GM12801 (cell line): Measurements from ENCODE around the gene C2CD3.

Experiments used
- TF ChIP-seq, protein P1 (sequence below): IDR thresholded peaks from one replicate; pipeline ENCODE4 v1.5.1; 2011; ENCODE audit warnings: control low read depth; ENCODE audit not compliant: insufficient read length; ENCODE audit errors: extremely low read depth

C2CD3 gene

GRCh38 chr11:74009675-74010305, 161.0 kb downstream of the C2CD3 start:
- TF ChIP-seq, protein P1, sequence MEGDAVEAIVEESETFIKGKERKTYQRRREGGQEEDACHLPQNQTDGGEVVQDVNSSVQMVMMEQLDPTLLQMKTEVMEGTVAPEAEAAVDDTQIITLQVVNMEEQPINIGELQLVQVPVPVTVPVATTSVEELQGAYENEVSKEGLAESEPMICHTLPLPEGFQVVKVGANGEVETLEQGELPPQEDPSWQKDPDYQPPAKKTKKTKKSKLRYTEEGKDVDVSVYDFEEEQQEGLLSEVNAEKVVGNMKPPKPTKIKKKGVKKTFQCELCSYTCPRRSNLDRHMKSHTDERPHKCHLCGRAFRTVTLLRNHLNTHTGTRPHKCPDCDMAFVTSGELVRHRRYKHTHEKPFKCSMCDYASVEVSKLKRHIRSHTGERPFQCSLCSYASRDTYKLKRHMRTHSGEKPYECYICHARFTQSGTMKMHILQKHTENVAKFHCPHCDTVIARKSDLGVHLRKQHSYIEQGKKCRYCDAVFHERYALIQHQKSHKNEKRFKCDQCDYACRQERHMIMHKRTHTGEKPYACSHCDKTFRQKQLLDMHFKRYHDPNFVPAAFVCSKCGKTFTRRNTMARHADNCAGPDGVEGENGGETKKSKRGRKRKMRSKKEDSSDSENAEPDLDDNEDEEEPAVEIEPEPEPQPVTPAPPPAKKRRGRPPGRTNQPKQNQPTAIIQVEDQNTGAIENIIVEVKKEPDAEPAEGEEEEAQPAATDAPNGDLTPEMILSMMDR = no peak

DNA sequence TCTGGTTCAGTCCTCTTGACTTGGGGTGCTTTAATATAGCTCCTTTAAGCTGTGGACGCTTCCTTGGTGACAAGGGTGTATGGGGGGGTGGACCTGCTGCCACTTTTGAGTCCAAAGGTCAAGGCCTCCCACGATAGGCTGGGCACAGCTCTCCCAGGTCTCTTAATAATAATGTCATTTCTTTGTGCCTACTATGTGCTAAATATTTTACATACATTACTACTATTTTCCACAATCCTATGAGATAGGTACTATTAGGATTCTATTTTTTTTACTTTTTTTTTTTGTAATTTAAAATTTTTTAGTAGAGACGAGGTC, 161.6 kb downstream of the C2CD3 start:
- TF ChIP-seq, protein P1 = no peak

DNA sequence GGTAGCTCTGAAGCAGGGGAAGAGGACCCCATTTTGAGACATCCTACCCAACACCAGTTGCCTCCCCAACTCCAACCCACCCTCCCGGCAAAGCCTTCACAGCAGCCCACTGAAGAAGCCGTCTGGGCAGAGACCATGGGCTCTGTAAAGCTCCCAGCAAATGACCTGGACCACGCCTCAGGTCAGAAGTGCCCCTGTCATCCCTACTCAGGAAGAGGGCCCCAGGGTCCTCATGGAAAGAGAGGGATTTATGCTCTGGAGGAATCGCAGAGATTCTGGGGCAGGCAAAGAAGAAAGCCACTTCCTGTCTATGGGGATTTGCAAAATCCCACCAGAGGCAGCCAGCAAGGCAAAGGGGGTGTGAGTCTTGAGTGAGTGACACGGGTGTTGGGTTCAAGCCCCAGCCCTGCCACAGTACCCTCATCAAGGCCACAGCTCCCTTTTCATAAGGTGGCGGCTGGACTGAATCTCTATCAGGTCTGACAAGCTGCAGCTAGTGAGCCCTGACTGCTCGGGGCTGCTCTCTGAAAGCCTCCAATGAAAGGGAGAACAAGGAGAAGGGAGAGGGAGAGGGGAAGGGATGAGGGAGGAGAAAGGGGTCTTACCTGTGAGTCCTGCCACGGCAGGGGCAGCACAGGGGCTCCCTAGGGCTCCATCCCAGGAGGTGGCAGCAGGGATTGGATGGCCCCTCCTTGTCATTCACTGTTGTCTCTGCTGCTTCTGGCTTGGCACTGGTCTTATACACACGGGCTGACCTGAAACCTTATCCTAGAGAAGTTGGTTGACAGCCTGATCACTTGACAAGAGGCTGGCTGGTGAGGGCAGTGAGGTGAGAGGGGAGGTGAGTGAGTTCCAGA, 162.2 kb downstream of the C2CD3 start, which contains the start of gene UCP3:
Gene UCP3, minus strand, starts transcription at position 713 of the 857 bp plus-strand sequence. CDS start 2,043 bp downstream, outside the sequence.
- TF ChIP-seq, protein P1 = no peak

GRCh38 chr11:74007691-74008372, 163.0 kb downstream of the C2CD3 start:
- TF ChIP-seq, protein P1 = no peak

DNA sequence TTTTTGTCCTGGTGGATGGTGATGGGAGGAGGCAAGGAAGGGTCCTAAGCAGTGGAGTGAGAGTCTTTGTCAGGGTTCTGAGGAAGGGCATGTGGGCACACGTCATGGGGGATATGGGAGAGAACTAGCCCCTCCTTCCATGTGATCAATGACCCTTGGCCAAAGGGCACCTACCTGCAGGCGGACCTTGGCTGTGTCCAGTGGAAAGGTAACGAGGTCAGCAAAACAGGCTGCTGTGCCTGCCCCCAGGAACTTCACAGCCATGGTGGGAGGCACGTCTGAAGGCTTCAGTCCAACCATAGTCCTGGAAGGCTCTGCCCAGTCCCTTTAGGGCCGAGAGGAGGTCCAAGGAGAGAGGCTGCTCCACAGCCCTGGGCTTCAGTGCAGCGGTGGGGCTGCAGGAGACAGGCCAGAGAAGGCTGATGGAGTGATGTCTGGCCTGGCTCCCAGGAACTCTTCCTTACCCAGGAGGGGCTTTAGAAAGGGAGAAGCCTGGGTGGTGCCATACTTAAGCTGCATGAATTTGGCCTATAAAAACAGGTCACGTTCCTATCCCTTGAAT, 164.0 kb downstream of the C2CD3 start:
- TF ChIP-seq, protein P1 = no peak

DNA sequence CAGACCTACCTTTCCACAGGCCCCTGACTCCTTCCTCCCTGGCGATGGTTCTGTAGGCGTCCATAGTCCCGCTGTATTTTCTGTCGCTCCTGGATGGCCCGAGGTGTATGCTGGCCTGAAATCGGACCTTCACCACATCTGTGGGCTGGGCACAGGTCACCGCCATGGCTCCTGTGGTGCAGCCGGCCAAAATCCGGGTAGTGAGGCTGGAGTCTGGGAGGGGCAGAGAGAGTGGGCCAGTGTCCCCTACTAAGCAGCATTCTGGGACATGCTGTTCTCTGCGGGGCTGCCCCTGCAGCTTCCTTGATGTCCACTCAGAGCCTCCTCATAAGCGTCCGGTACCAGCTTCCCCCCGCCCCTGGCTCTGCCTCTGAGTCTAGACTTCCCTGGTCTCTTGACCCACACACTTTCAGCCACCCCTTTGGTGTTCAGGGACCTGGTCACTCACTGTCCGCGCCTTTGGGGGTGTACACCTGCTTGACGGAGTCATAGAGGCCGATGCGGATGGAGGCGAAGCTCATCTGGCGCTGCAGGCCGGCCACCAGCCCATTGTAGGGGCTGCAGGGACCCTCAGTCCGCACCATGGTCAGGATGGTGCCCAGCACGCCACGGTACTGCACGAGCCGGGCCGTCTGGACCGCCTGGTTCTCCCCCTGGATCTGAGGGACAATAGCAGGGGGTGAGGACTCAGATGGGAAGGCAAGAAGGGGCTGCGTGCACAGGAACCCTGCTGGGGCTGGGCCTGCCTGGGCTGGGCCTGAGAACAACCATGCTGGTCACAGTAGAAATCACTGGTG, 164.9 kb downstream of the C2CD3 start:
- TF ChIP-seq, protein P1 = no peak
